Tibial artery (tissue), 4 donors: Measurements from ENCODE around the gene KCNQ1.

Source experiments
- DNase-seq, 2 donors: peaks; one replicate each; pipeline ENCODE4 v3.0.0-alpha.2; 2019
- H3K27ac ChIP-seq, 2 donors: fragments of 200-600 bp; sonication (generic) in 1 of 2; 1 replicate in 1 of 2; 2 replicates in 1 of 2; pipeline ENCODE4 v1.5.1; 2018 to 2019; ENCODE audit warnings: mild to moderate bottlenecking in 1 of 2
- H3K27me3 ChIP-seq, 2 donors: fragments of 200-600 bp; sonication (generic) in 1 of 2; one replicate each; pipeline versions ENCODE4 v1.5.1 to v1.6.0; 2016 to 2019
- H3K36me3 ChIP-seq, 3 donors: fragments of 200-600 bp; sonication (generic) in 2 of 3; one replicate each; pipeline ENCODE4 v1.5.1; 2016 to 2019; ENCODE audit warnings: mild to moderate bottlenecking in 2 of 3
- H3K4me1 ChIP-seq, 4 donors: fragments of 200-600 bp; sonication (generic) in 2 of 4; 1 replicate in 3 of 4; 2 replicates in 1 of 4; pipeline ENCODE4 v1.5.1; 2016 to 2019
- H3K4me3 ChIP-seq, 2 donors: fragments of 200-600 bp; sonication (generic) in 1 of 2; 1 replicate in 1 of 2; 2 replicates in 1 of 2; pipeline ENCODE4 v1.5.1; 2018 to 2019; ENCODE audit warnings: mild to moderate bottlenecking in 2 of 2
- H3K9me3 ChIP-seq, 3 donors: fragments of 200-600 bp; sonication (generic) in 1 of 3; one replicate each; pipeline ENCODE4 v1.5.1; 2016 to 2019
- intact Hi-C: fragments of 100-400 bp; cut with DNase I; formaldehyde crosslinking; loops from one replicate; pipeline ENCODE4 v1.15.0; 2023; ENCODE audit warnings: low total_unique reads
- TF ChIP-seq, protein P1 (sequence below), 2 experiments: fragments of 200-600 bp in 1 of 2; fragments of 450-650 bp in 1 of 2; IDR thresholded peaks; one replicate each; pipeline ENCODE4 v1.5.1; 2017 to 2019; ENCODE audit warnings: antibody characterized with exemption in 2 of 2, mild to moderate bottlenecking in 1 of 2, moderate library complexity in 1 of 2

KCNQ1 gene

GRCh38 chr11:2844996-2845395 lies 400.2 kb downstream of the KCNQ1 start:
- Histone ChIP-seq H3K27ac (no peak overlapping the region), H3K4me1 (no peaks in the 10 kb centered on the region), H3K4me3 (no peak overlapping the region), H3K9me3 (no peaks in the 10 kb centered on the region), H3K36me3 (no peaks in the 10 kb centered on the region), H3K27me3 (peaks cover 0 to 2% of the 10 kb centered on the region in 2 donors)
- TF ChIP-seq, protein P1, sequence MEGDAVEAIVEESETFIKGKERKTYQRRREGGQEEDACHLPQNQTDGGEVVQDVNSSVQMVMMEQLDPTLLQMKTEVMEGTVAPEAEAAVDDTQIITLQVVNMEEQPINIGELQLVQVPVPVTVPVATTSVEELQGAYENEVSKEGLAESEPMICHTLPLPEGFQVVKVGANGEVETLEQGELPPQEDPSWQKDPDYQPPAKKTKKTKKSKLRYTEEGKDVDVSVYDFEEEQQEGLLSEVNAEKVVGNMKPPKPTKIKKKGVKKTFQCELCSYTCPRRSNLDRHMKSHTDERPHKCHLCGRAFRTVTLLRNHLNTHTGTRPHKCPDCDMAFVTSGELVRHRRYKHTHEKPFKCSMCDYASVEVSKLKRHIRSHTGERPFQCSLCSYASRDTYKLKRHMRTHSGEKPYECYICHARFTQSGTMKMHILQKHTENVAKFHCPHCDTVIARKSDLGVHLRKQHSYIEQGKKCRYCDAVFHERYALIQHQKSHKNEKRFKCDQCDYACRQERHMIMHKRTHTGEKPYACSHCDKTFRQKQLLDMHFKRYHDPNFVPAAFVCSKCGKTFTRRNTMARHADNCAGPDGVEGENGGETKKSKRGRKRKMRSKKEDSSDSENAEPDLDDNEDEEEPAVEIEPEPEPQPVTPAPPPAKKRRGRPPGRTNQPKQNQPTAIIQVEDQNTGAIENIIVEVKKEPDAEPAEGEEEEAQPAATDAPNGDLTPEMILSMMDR (IDR thresholded peaks at IDR 0.05) = no peak
- intact Hi-C loops = no loop called here
- no peak for DNase-seq

DNA sequence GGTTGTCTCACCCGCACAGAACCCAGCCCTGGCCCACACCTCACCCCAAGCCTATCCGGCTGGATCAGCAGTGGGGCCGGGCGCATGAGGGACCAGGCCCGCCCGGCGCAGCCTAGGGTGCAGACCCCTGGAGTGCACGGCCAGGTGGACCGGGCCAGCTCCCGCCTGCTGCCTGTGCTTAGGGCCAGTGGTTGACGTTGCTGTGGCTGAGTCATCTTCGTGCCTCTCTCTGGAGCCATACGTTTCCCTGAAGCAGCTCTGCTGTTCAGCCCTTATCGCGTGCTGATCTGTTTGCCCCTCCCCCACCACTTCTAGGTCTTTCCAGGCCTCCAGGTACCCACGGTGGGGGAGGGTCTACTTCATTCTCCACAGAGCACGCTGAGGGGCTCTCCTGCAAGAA lies 401.2 kb downstream of the KCNQ1 start:
- no peak for DNase-seq
- TF ChIP-seq, protein P1 (IDR thresholded peaks at IDR 0.05) = no peak
- Histone ChIP-seq H3K27me3 (peaks cover 0 to 10% of the 10 kb centered on the region in 2 donors), H3K36me3 (no peaks in the 10 kb centered on the region), H3K27ac (no peak overlapping the region), H3K4me1 (no peaks in the 10 kb centered on the region), H3K9me3 (no peaks in the 10 kb centered on the region), H3K4me3 (no peak overlapping the region)
- intact Hi-C loops = no loop called here

DNA sequence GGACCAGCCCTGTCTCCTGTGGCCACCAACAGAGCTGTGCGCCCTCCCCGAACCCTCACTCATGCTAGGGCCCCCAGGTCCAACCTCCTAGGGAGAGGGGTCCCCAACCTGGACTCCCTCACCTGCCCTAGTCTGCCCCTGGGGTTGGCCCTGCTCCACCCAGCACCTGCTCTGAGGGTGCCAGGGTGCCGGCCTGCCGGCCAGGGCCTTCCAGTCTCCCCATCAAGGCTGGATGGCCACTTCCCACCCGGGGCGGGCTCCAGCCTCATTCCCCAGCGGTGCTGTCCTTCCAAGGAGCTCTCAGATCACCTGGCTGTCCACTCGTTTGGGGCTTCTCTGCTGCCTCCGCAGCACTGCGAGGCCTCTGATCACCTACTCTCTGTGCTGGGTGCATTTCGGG lies 401.7 kb downstream of the KCNQ1 start:
- no peak for DNase-seq
- Histone ChIP-seq H3K4me3 (no peak overlapping the region), H3K27me3 (peaks cover 0 to 10% of the 10 kb centered on the region in 2 donors), H3K9me3 (no peaks in the 10 kb centered on the region), H3K4me1 (no peaks in the 10 kb centered on the region), H3K27ac (no peak overlapping the region), H3K36me3 (no peaks in the 10 kb centered on the region)
- TF ChIP-seq, protein P1 (IDR thresholded peaks at IDR 0.05) = no peak
- intact Hi-C loops = no loop called here

- no peaks in the 10 kb centered on the region for H3K9me3 ChIP-seq
- no peak for DNase-seq
Observed at GRCh38 chr11:2847561-2847960, 402.8 kb downstream of the KCNQ1 start.

GRCh38 chr11:2848497-2848896 lies 403.7 kb downstream of the KCNQ1 start:
- H3K36me3 ChIP-seq = no peaks in the 10 kb centered on the region
- H3K27ac ChIP-seq = no peak overlapping the region
- H3K4me1 ChIP-seq = no peaks in the 10 kb centered on the region
- H3K27me3 ChIP-seq = peaks cover 0 to 10% of the 10 kb centered on the region in 2 donors
- H3K4me3 ChIP-seq = no peak overlapping the region
- no peak for DNase-seq
- intact Hi-C loops = no loop called here
- H3K9me3 ChIP-seq = no peaks in the 10 kb centered on the region
- TF ChIP-seq, protein P1 (IDR thresholded peaks at IDR 0.05) = no peak

More at GRCh38 chr11:2847561-2847960, 402.8 kb downstream of the KCNQ1 start:
- intact Hi-C loops = no loop called here
- Histone ChIP-seq H3K4me1 (no peaks in the 10 kb centered on the region), H3K4me3 (no peak overlapping the region), H3K27ac (no peak overlapping the region), H3K27me3 (peaks cover 0 to 10% of the 10 kb centered on the region in 2 donors), H3K36me3 (no peaks in the 10 kb centered on the region)
- TF ChIP-seq, protein P1 (IDR thresholded peaks at IDR 0.05) = no peak
